HL-60/S4 (cell line): ENCODE measurements around the gene FIGNL1.

Experiments
- in situ Hi-C: fragments of 300-500 bp; cut with MboI; formaldehyde crosslinking; loops from 2 replicates; pipeline ENCODE4 v1.14.3; 2022; ENCODE audit warnings: low sequenced_read_pairs

The FIGNL1 gene

DNA sequence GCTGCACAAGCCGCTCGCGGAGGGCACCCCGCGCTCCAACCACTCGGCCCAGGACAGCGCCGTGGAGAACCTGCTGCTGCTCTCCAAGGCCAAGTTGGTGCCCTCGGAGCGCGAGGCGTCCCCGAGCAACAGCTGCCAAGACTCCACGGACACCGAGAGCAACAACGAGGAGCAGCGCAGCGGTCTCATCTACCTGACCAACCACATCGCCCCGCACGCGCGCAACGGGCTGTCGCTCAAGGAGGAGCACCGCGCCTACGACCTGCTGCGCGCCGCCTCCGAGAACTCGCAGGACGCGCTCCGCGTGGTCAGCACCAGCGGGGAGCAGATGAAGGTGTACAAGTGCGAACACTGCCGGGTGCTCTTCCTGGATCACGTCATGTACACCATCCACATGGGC lies 50.0 kb downstream of the FIGNL1 start:
- in situ Hi-C loops = no loop called here

DNA sequence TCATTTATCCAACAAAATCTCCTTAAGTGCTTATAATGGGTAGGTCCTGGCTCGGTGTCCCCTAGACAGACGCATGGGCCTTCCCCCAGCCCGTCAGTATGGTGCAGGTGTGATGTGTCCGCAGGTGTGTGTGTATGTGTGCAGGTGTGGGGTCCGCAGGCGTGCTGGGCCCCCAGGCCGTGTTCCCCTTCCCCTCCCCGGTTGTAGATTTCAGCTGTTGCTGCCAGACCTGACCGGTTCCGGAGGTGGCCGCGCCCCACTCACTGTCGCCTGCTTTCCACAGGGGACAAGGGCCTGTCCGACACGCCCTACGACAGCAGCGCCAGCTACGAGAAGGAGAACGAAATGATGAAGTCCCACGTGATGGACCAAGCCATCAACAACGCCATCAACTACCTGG lies 50.5 kb downstream of the FIGNL1 start:
- in situ Hi-C loops = no loop called here

DNA sequence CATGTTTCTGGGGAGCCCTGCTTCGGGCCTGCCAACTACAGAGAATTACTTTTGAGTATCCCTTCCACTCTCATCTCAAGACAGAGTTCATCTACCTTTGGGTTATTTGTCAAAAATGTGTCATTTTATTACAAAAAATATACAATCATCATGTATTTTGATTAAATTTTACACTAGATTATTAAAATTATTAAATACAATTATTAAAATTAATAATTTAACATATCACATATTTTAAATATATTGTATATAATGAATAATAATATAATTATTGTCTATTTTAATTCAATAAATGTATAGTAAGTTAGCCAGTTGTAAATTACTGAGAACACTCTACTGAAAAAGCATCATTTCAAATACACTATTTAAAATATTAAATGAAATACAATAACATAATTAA lies 50.9 kb downstream of the FIGNL1 start:
- in situ Hi-C loops = no loop called here

DNA sequence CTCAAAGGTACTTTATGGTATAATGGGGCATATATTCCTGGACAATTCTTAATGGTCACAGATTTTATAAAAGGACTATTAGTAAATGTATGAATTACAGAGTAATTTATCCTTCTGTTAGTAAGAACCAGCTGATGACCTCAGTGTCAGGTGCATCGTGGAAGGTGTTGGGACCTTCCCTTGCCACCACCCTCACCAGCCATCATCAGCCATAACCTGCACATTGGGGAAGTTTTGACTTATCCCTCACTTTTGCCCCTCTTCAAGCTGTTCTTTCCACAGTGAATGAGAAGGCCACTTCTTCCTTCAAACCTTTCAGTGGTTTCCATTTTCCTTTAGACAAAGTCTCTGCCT lies 52.2 kb downstream of the FIGNL1 start:
- in situ Hi-C loops = no loop called here

DNA sequence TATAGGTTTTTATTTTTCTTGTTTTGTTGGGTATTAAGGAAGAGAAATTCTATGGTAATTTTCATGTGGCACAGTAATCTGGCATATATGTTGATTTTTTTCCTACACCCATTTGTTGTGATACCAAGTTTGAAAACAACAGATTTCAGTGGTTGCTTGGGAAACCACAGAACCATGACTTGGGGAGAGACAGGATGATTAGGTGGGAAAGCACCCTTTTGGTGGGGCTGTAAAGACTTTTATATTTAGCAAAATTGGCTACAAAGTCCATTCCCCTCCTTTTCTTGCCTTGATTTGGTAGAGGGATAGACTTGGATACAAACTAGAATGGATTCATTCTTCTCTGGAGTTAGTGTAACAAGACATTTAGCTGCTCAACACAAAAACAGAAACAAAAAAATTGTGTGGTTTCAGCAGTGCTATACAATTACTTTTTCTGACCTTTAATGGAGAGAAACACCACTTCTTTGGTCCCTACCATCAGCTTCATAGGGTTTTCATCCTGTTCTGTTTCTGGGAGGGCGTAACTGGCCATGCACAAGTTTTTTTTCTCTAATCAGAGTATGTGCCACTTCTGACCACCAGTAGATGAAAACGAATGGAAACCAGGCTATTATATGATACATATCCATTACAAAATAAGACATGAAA lies 52.7 kb downstream of the FIGNL1 start:
- in situ Hi-C loops = no loop called here

DNA sequence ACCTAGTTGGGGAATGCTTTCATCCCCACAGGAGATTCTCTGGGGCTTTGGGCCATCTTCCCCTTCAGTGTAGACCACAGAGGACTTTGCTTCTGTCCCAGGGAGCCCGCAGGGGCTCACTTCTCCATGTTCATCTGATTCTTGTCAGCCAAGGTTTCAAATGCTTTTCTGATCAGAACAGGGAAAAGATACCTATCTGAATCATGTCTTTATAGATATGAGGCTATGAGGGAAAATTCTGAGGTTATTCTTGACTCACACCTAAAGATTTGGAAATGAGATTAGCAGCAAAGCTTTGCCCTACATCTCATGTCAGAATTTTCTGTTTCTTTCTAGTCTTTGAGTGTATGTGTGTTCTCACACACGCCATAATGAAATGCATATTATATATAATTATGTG lies 53.3 kb downstream of the FIGNL1 start:
- in situ Hi-C loops = no loop called here

DNA sequence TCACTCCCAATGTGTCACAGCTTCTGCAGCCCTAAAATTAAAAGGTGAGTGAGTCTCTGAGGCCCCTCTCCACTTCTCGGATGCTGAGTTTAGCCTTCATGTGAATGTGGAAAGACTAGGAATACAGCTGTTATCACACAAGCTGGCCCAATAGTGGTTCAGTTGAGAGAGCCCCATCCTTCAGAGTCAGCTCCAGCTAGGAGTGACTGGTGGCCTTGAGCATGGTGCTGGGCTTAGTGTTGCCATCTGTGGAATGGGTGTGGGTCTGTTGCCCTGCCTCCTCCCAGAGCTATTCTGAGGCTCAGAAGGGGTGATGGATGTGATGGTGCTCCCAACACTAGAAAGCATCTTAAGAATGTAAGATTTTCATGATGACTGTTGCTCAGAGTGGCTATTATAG lies 55.8 kb downstream of the FIGNL1 start:
- in situ Hi-C loops = no loop called here
